Prostate gland (tissue), 2 donors: ENCODE data around the gene NEK6.

ENCODE experiments used
- CTCF ChIP-seq, 4 experiments: fragments of 200-600 bp in 2 of 4; fragments of 450-650 bp in 2 of 4; sonication (generic) in 2 of 4; IDR thresholded peaks; 1 replicate in 3 of 4; 2 replicates in 1 of 4; pipeline ENCODE4 v1.5.1; 2016 to 2019; ENCODE audit warnings: antibody characterized with exemption in 4 of 4, mild to moderate bottlenecking in 2 of 4, moderate library complexity in 2 of 4
- POLR2A ChIP-seq: fragments of 450-650 bp; IDR thresholded peaks from one replicate; pipeline ENCODE4 v1.6.1; 2016; ENCODE audit warnings: antibody characterized with exemption, mild to moderate bottlenecking

- TF ChIP-seq POLR2A: no peak
- no peak for TF ChIP-seq CTCF (IDR thresholded peaks at IDR 0.05)
These were observed 87.3 kb downstream of the NEK6 start for GRCh38 chr9:124345063-124345462.
